ENCODE measurements around the gene SIAE.

The SIAE gene

DNA sequence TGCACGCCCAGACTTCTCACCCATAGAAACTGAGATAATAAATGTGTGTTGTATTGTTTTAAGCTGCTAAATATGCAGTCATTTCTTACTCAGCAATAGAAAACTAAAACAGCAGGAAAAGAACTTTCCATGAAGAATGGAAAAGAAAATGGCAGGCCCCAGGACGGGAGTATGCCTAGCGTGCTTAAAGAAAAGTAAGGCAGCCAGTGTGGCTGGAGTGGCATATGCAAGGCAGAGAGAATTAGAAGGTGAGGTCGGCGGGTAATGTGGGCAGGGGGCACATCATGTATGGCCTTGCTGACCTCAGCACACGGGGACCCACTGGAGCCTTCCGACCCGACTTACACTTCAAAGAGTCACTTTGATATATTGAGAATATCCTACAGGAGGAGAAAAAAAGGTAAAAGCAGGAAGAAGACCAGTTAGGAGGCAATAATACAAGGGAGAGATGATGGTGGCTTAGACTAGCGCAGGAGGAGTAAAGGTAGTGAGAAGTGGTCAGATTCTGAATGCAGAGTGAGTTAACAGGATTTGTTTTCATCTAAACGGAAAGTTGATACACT, 30.4 kb downstream of the SIAE start:
- Histone ChIP-seq H3K4me3 (ENCODE audit: low read length) (no peak overlapping the region), H3K9me3 (ENCODE audit: insufficient read depth, low read depth, low read length) (no peaks in the 10 kb centered on the region), H3K4me1 (ENCODE audit: insufficient read depth, low read length) (no peaks in the 10 kb centered on the region), H3K27me3 (ENCODE audit: insufficient read depth, low read length) (no peaks in the 10 kb centered on the region; the same call in 1 of the 2 replicates), H3K9ac (ENCODE audit: low read depth, low read length) (no peak overlapping the region), H3K36me3 (ENCODE audit: insufficient read depth, low read depth, low read length) (0 out of 2 replicates have a peak, but pooled peaks cover 10% of the 10 kb centered on the region), H3K27ac (ENCODE audit: low read length) (no peak overlapping the region)

DNA sequence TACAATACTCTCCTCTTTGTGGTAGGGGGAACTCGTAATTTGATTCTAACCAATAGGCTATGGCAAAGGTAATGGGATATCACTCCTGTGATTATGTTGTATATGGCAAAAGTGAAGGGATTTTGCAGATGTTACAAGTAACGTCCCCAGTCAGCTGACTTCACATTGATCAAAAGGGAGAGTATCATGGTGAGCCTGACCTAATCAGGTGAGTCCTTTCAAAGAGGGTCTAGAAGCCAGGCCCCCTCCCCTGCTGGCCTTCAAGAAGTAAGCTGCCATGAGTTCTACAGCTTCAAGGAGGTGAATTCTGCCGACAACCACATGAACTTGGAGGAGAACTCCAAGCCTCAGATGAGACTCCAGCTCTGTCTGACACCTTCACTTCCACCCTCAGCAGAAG, 30.9 kb downstream of the SIAE start:
- H3K4me3 ChIP-seq (ENCODE audit: low read length): no peak overlapping the region
- H3K4me1 ChIP-seq (ENCODE audit: insufficient read depth, low read length): no peaks in the 10 kb centered on the region
- H3K27ac ChIP-seq (ENCODE audit: low read length): no peak overlapping the region
- peaks cover 14% of the 10 kb centered on the region; the same call in 1 of the 2 replicates for H3K36me3 ChIP-seq (ENCODE audit: insufficient read depth, low read depth, low read length)
- H3K9me3 ChIP-seq (ENCODE audit: insufficient read depth, low read depth, low read length): no peaks in the 10 kb centered on the region
- no peak overlapping the region for H3K9ac ChIP-seq (ENCODE audit: low read depth, low read length)
- no peaks in the 10 kb centered on the region; the same call in 1 of the 2 replicates for H3K27me3 ChIP-seq (ENCODE audit: insufficient read depth, low read length)

DNA sequence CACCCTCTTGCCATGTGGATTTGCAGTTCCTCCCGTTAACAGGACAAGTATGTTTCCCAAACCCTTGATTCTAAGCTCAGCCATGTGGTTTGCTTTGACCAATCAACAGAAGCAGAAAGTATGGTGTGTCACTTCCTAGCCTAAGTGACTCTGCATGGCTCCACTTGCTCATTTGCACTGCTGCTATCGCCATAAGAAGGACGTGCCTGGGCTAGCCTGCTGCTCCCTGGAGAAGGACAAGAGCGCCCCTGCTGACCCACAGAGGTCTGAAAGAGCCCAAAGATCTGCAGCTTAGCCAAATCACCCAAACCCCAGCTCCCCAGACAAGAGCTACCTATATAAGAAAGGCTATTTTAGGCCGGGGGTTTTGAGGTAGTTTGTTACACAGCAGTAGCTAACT, 32.9 kb downstream of the SIAE start:
- Histone ChIP-seq H3K27me3 (ENCODE audit: insufficient read depth, low read length) (no peaks in the 10 kb centered on the region; the same call in 1 of the 2 replicates), H3K36me3 (ENCODE audit: insufficient read depth, low read depth, low read length) (peaks cover 33% of the 10 kb centered on the region; the same call in 1 of the 2 replicates), H3K9ac (ENCODE audit: low read depth, low read length) (no peak overlapping the region), H3K9me3 (ENCODE audit: insufficient read depth, low read depth, low read length) (no peaks in the 10 kb centered on the region), H3K4me3 (ENCODE audit: low read length) (no peak overlapping the region), H3K4me1 (ENCODE audit: insufficient read depth, low read length) (no peaks in the 10 kb centered on the region), H3K27ac (ENCODE audit: low read length) (no peak overlapping the region)

DNA sequence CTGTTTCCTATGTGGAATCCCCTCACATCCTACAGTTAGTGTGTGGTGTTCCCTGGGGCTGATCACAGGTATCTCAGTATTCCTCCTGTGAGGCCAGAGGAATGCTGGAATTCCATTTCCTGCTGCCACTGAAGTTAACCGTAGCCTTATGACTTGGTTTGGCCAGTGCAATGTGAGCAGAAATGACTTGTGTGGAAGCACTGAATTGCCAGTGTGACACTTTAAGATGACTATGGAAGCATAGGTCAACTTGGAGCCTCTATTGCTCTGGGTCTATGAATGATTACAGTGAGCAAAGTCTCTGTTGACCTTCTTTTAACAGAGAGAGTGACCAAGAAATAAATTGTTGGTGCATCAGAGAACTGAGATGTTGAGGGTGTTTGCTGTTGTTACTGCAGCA, 34.4 kb downstream of the SIAE start:
- peaks cover 48% of the 10 kb centered on the region for H3K36me3 ChIP-seq (ENCODE audit: insufficient read depth, low read depth, low read length)
- no peak overlapping the region for H3K4me3 ChIP-seq (ENCODE audit: low read length)
- no peaks in the 10 kb centered on the region for H3K27me3 ChIP-seq (ENCODE audit: insufficient read depth, low read length)
- no peak overlapping the region for H3K27ac ChIP-seq (ENCODE audit: low read length)
- H3K4me1 ChIP-seq (ENCODE audit: insufficient read depth, low read length): no peaks in the 10 kb centered on the region
- H3K9me3 ChIP-seq (ENCODE audit: insufficient read depth, low read depth, low read length): no peaks in the 10 kb centered on the region
- no peak overlapping the region for H3K9ac ChIP-seq (ENCODE audit: low read depth, low read length)

DNA sequence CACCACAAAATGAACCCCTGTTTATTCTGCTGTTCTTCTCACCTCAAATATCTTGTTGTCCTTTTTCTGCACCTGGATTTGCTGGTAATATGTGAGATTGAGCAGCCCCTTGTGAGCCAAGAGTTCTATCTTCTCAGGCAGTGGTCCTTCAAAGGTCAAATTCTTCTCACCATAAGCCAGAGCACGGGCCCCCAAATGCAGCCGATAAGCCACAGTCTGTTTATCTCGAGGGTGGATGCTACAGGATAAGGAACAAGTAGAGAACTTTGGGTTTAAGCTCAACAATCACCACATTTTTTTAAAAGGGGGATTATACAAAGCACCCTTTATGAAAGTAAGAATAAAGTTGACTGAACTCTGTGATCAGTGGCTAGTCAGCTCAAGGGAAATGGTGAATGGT, 35.0 kb downstream of the SIAE start:
- Histone ChIP-seq H3K4me3 (ENCODE audit: low read length) (no peak overlapping the region), H3K9ac (ENCODE audit: low read depth, low read length) (no peak overlapping the region), H3K27me3 (ENCODE audit: insufficient read depth, low read length) (no peaks in the 10 kb centered on the region), H3K27ac (ENCODE audit: low read length) (no peak overlapping the region), H3K36me3 (ENCODE audit: insufficient read depth, low read depth, low read length) (peaks cover 53% of the 10 kb centered on the region), H3K4me1 (ENCODE audit: insufficient read depth, low read length) (no peaks in the 10 kb centered on the region), H3K9me3 (ENCODE audit: insufficient read depth, low read depth, low read length) (no peaks in the 10 kb centered on the region)

DNA sequence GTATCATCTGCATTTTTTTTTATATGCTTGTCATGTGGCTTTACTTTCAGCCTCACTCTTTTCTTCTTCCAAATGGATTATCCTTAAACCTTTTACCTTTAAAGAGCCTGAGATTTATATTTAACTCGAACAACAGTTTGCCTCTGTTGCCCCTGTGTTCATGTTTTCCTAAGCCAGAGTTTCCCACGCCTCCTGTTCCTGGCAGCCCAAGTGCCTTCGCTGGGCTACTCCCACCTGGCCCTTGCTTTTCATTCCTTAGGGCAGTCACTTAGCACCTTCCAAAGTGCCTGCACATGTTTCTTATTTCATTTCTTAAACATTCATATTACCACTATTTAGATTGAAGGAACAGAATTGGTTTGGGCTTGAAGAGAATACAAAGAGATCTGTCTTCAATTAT, 37.6 kb downstream of the SIAE start:
- Histone ChIP-seq H3K4me3 (ENCODE audit: low read length) (no peak overlapping the region), H3K4me1 (ENCODE audit: insufficient read depth, low read length) (no peaks in the 10 kb centered on the region), H3K36me3 (ENCODE audit: insufficient read depth, low read depth, low read length) (peaks cover 79% of the 10 kb centered on the region), H3K9ac (ENCODE audit: low read depth, low read length) (no peak overlapping the region), H3K9me3 (ENCODE audit: insufficient read depth, low read depth, low read length) (no peaks in the 10 kb centered on the region), H3K27me3 (ENCODE audit: insufficient read depth, low read length) (no peaks in the 10 kb centered on the region), H3K27ac (ENCODE audit: low read length) (no peak overlapping the region)

DNA sequence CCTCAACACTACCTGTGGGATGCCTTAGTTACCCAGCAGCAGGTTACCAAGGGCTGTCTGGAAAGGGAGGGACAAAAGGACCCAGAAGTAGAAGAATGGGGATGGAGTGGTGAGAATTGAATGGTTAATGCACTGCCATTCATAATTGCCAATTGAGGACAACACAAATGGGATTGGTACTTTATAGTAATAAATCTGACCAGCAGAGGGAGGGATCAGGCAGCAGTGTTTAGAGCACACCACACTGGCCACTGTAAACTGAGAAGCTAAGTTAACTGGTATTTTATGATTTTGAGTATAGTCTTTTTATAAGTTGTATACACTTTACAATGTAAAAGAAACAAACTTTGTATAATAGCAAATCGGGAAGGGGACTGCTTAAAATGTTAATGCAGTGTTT, 40.2 kb downstream of the SIAE start:
- peaks cover 94% of the 10 kb centered on the region for H3K36me3 ChIP-seq (ENCODE audit: insufficient read depth, low read depth, low read length)
- no peaks in the 10 kb centered on the region for H3K4me1 ChIP-seq (ENCODE audit: insufficient read depth, low read length)
- no peak overlapping the region for H3K27ac ChIP-seq (ENCODE audit: low read length)
- no peak overlapping the region for H3K4me3 ChIP-seq (ENCODE audit: low read length)
- H3K27me3 ChIP-seq (ENCODE audit: insufficient read depth, low read length): no peaks in the 10 kb centered on the region
- H3K9me3 ChIP-seq (ENCODE audit: insufficient read depth, low read depth, low read length): no peaks in the 10 kb centered on the region
- no peak overlapping the region for H3K9ac ChIP-seq (ENCODE audit: low read depth, low read length)

DNA sequence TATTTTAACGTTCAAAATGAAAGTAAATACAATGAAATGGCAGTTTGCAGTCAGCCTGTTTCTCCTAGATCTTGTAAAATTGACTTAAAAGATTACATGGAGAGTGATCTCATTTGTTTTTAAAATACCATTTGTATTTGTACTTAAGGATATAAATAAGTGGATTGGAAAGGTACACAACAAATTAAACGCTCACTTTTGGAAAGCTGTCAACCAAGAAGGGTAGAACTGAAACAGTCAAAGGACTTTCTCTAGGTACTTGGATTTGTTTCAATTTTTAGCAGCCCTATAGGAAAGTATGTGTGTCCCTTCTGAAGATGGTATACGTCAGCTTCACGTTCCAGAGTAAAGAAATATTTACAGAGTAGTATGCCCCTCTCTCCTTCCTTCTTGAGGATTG, 43.6 kb downstream of the SIAE start:
- Histone ChIP-seq H3K4me1 (ENCODE audit: insufficient read depth, low read length) (no peaks in the 10 kb centered on the region), H3K9me3 (ENCODE audit: insufficient read depth, low read depth, low read length) (no peaks in the 10 kb centered on the region), H3K27ac (ENCODE audit: low read length) (no peak overlapping the region), H3K9ac (ENCODE audit: low read depth, low read length) (no peak overlapping the region), H3K4me3 (ENCODE audit: low read length) (no peak overlapping the region), H3K27me3 (ENCODE audit: insufficient read depth, low read length) (no peaks in the 10 kb centered on the region), H3K36me3 (ENCODE audit: insufficient read depth, low read depth, low read length) (peaks cover 94% of the 10 kb centered on the region)

DNA sequence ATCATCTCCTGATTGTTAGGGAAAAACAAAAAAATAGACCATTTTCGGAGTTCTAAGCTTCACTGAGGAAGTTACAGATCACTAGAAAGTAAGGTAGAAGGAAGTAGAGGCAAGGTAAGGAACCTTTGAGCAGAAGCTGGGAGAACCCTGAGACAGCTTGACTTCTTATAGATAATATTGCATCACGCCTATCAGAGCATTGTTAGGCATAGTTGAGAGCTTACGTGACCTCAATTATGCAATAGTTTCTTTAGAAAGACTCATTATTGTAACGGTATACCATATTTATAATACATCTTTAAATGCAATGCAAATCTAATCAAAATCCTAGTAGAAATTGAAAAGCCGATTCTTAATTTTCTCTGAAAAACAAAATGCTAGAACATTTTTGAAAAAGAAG, 46.0 kb downstream of the SIAE start:
- H3K9me3 ChIP-seq (ENCODE audit: insufficient read depth, low read depth, low read length): no peaks in the 10 kb centered on the region
- no peaks in the 10 kb centered on the region for H3K27me3 ChIP-seq (ENCODE audit: insufficient read depth, low read length)
- no peak overlapping the region for H3K9ac ChIP-seq (ENCODE audit: low read depth, low read length)
- H3K36me3 ChIP-seq (ENCODE audit: insufficient read depth, low read depth, low read length): peaks cover 73% of the 10 kb centered on the region
- no peak overlapping the region for H3K4me3 ChIP-seq (ENCODE audit: low read length)
- no peak overlapping the region for H3K27ac ChIP-seq (ENCODE audit: low read length)
- H3K4me1 ChIP-seq (ENCODE audit: insufficient read depth, low read length): peaks cover 7% of the 10 kb centered on the region

DNA sequence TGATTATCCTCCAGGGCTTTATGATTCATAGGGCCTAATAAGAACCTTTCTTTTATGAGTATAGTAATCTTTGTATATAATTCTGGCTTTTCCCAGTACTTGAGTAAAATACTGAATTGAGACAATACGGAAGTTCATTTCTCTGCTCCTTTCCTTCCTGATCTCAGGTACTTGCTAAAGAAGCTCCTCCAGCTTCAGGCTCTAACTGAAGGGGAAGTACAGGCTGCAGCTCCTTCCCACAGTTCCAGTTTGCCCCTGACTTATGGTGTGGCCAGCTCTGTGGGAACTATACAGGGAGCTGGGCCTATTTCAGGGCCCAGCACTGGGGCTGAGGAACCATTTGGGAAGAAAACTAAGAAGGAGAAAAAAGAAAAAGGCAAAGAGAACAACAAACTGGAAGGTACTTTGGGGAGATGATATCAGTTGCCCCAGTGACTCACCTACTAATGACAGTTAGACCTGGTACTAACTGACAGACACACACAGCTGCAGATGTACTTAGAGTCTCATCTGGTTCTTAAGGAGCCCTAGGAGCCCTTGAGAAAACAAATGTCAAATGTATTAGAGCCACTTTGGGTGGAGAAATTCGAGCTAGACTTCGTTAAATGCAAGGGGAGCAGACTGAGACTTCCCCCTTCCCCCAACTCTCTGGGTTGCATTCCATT, 47.9 kb downstream of the SIAE start:
- Histone ChIP-seq H3K27ac (ENCODE audit: low read length) (no peak overlapping the region), H3K4me3 (ENCODE audit: low read length) (no peak overlapping the region), H3K9me3 (ENCODE audit: insufficient read depth, low read depth, low read length) (no peaks in the 10 kb centered on the region), H3K27me3 (ENCODE audit: insufficient read depth, low read length) (no peaks in the 10 kb centered on the region), H3K4me1 (ENCODE audit: insufficient read depth, low read length) (peaks cover 7% of the 10 kb centered on the region), H3K36me3 (ENCODE audit: insufficient read depth, low read depth, low read length) (peaks cover 54% of the 10 kb centered on the region), H3K9ac (ENCODE audit: low read depth, low read length) (no peak overlapping the region)

DNA sequence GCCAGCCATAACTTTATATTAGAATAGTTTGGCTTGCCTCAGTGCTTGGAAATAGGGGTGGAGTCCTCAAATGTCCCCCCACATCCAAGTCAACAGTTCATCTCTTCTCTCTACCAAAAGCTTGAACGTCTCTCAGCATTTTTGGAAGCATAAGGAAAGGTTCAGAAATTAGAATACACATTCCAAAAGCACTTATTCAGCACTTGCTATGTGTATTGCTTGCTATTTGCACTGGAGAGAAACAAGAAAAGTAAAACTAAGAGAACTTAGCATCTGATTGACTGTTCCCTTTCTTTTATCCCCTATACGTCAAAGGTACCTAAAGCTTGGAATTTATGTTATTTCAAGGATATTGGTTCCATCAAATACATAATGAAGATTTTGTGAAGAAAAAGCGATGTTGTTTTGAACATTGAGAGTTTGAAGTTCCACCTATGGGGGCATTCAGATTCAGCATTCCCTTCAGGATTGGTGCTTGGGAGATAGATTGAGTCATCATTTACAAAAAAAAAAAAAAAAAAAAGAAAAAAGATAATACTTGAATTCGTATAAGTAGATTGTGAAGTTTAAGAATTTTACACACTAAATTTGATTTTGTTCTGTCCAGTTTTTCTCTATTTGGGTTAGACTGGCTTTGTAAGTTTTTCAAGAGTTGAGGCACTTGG, 49.5 kb downstream of the SIAE start:
- H3K36me3 ChIP-seq (ENCODE audit: insufficient read depth, low read depth, low read length): peaks cover 38% of the 10 kb centered on the region
- H3K4me1 ChIP-seq (ENCODE audit: insufficient read depth, low read length): peaks cover 7% of the 10 kb centered on the region
- peak overlapping the region; percentile 96 for H3K4me3 ChIP-seq (ENCODE audit: low read length)
- H3K9ac ChIP-seq (ENCODE audit: low read depth, low read length): peak overlapping the region; percentile 93; the same call in 1 of the 2 replicates
- no peak overlapping the region for H3K27ac ChIP-seq (ENCODE audit: low read length)
- H3K9me3 ChIP-seq (ENCODE audit: insufficient read depth, low read depth, low read length): no peaks in the 10 kb centered on the region
- peaks cover 16% of the 10 kb centered on the region for H3K27me3 ChIP-seq (ENCODE audit: insufficient read depth, low read length)
